Hepatocyte (in vitro differentiated cells): Measurements from ENCODE around the gene ADRM1.

ENCODE experiments used
- EZH2 ChIP-seq: fragments of 200-600 bp; sonication (generic); IDR thresholded peaks from 2 replicates; pipeline ENCODE4 v1.6.1; 2016; ENCODE audit warnings: antibody characterized with exemption, mild to moderate bottlenecking, borderline replicate concordance
- EZH2phosphoT487 ChIP-seq: fragments of 200-600 bp; sonication (generic); IDR thresholded peaks from one replicate; pipeline ENCODE4 v1.6.1; 2018; ENCODE audit warnings: antibody characterized with exemption, mild to moderate bottlenecking, low read depth, moderate library complexity; ENCODE audit not compliant: unreplicated experiment, severe bottlenecking
- TF ChIP-seq, protein P1 (sequence below): fragments of 200-600 bp; sonication (generic); IDR thresholded peaks from 2 replicates; pipeline ENCODE4 v1.5.1; 2016; ENCODE audit warnings: antibody characterized with exemption, mild to moderate bottlenecking; ENCODE audit not compliant: poor library complexity

DNA sequence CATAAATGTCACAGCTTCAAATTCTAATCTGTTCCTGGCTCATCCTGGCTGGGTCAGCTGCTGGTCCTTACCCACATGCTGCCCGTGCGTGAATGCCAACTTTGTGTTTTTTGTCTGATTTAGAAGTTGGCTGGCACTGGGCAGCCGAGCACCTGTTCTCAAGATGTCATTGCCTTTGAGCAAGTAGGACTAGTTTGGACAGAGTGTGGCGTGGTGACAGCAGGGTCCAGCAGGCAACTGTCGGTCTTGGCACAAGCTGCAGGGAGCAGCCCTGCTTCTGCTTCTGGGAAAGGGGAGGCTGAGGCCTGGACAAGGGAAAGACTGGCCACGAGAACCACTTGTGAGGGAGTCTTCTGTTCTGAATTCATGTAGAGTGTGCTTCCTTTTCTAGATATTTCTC is 26.4 kb upstream of the ADRM1 start:
- no peak for TF ChIP-seq EZH2phosphoT487
- TF ChIP-seq, protein P1, sequence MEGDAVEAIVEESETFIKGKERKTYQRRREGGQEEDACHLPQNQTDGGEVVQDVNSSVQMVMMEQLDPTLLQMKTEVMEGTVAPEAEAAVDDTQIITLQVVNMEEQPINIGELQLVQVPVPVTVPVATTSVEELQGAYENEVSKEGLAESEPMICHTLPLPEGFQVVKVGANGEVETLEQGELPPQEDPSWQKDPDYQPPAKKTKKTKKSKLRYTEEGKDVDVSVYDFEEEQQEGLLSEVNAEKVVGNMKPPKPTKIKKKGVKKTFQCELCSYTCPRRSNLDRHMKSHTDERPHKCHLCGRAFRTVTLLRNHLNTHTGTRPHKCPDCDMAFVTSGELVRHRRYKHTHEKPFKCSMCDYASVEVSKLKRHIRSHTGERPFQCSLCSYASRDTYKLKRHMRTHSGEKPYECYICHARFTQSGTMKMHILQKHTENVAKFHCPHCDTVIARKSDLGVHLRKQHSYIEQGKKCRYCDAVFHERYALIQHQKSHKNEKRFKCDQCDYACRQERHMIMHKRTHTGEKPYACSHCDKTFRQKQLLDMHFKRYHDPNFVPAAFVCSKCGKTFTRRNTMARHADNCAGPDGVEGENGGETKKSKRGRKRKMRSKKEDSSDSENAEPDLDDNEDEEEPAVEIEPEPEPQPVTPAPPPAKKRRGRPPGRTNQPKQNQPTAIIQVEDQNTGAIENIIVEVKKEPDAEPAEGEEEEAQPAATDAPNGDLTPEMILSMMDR = no peak
- no peak for TF ChIP-seq EZH2
